K562 (cell line): Measurements from ENCODE around the gene BCCIP. TPM values are rescaled to one million over a fixed set of nuclear protein-coding genes. Genes with fewer than 3 reads are reported as not detected.

Source experiments
- ARNT ChIP-seq, 2 experiments: fragments of 450-650 bp; IDR thresholded peaks; 2 replicates each; pipeline ENCODE4 v1.6.1; 2016; ENCODE audit warnings: mild to moderate bottlenecking in 1 of 2
- CBFA2T2 ChIP-seq: fragments of 450-650 bp; conservative IDR thresholded peaks from 2 replicates; pipeline ENCODE4 v1.6.1; 2017; ENCODE audit warnings: mild to moderate bottlenecking
- EGR1 ChIP-seq: fragments of 450-650 bp; conservative IDR thresholded peaks from 2 replicates; pipeline ENCODE4 v1.6.1; 2017; ENCODE audit warnings: mild to moderate bottlenecking
- KDM1A ChIP-seq, 2 experiments: fragments of 450-650 bp; IDR thresholded peaks; 2 replicates each; pipeline ENCODE4 v1.6.1; 2016; ENCODE audit warnings: mild to moderate bottlenecking in 2 of 2
- MAFF ChIP-seq: IDR thresholded peaks from 2 replicates; pipeline ENCODE4 v1.6.1; 2012; ENCODE audit warnings: low read length, improper control_type of control experiment
- MEF2D ChIP-seq: conservative IDR thresholded peaks from 2 replicates; pipeline ENCODE4 v1.6.1; 2016; ENCODE audit warnings: low read depth, missing genetic modification characterization, missing compliant biosample characterization
- TBL1XR1 ChIP-seq, 2 experiments: IDR thresholded peaks; 2 replicates each; pipeline ENCODE4 v1.6.1; 2012; ENCODE audit warnings: improper control_type of control experiment in 2 of 2, low read length in 2 of 2, mild to moderate bottlenecking in 1 of 2
- ZNF174 ChIP-seq: fragments of 250-450 bp; sonication (Bioruptor Pico); IDR thresholded peaks from 2 replicates; pipeline ENCODE4 v1.4.0; 2020; ENCODE audit warnings: mild to moderate bottlenecking
- polyA plus RNA-seq, 8 experiments: library from polyadenylated mRNA; depleted of rRNA in 4 of 8; stranded (reverse) in 5 of 8; unstranded in 3 of 8; fragments of >200 nt; fragmentation: Nextera tagmentation in 2 of 8; fragmentation: Illumina TruSeq in 1 of 8; extraction: Ambion mirVana in 2 of 8; extraction: Trizol in 1 of 8; gene quantifications; 2 replicates each; pipeline versions ENCODE4 v1.2.1 to v1.2.3, GENCODE V29; 2011 to 2014; ENCODE audit warnings: inconsistent platforms in 1 of 8, missing spikeins in 1 of 8
- total RNA-seq, 7 experiments: library from RNA; depleted of rRNA in 6 of 7; stranded (reverse); fragments of >200 nt in 6 of 7; fragmentation: Illumina TruSeq in 2 of 7; extraction: Trizol in 2 of 7; gene quantifications; 2 replicates each; pipeline versions ENCODE4 v1.2.1 to v1.2.3, GENCODE V29; 2011 to 2021; ENCODE audit warnings: low replicate concordance in 1 of 7
- TF ChIP-seq, protein P1 (sequence below), 2 experiments: fragments of 450-650 bp; IDR thresholded peaks; 2 replicates each; pipeline ENCODE4 v1.6.1; 2018; ENCODE audit warnings: mild to moderate bottlenecking in 2 of 2, low read depth in 1 of 2; ENCODE audit not compliant: partially characterized antibody in 2 of 2
- TF ChIP-seq, protein P2 (sequence below), 2 experiments: fragments of 450-650 bp; IDR thresholded peaks; 2 replicates each; pipeline ENCODE4 v1.6.1; 2016; ENCODE audit warnings: mild to moderate bottlenecking in 2 of 2, borderline replicate concordance in 1 of 2, low read depth in 1 of 2, moderate library complexity in 1 of 2
- TF ChIP-seq, protein P3 (sequence below): fragments of 200-800 bp; sonication (Bioruptor generic); IDR thresholded peaks from 2 replicates; pipeline ENCODE4 v1.6.1; 2016; ENCODE audit warnings: missing genetic modification characterization, missing compliant biosample characterization

Gene BCCIP
- total and polyA plus RNA-seq, 9 of the 15 experiments (the other 6 are each of a cell fraction or from before 2014, with no cell fraction given): 95.1 to 204 (median 163) TPM

DNA sequence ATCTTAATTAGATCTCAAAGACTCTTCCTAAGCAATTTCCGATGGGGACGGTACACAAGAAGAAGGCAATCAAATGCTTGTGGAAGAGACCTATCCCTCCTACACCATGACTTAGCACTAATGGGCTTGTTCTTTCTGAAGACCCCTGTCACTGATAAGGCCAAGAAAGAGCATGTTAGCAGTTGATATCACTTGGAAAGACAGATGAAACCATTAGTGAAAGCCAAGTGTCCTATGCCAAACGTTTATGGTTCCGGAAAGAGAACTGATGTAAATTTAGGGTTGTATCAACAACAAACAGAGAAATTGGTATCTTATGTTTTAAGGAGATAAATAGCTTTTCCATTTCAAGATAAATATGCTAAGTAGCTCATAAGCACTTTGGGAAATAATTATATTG lies 6.8 kb upstream of the BCCIP start (continued):
- TF ChIP-seq, protein P1, sequence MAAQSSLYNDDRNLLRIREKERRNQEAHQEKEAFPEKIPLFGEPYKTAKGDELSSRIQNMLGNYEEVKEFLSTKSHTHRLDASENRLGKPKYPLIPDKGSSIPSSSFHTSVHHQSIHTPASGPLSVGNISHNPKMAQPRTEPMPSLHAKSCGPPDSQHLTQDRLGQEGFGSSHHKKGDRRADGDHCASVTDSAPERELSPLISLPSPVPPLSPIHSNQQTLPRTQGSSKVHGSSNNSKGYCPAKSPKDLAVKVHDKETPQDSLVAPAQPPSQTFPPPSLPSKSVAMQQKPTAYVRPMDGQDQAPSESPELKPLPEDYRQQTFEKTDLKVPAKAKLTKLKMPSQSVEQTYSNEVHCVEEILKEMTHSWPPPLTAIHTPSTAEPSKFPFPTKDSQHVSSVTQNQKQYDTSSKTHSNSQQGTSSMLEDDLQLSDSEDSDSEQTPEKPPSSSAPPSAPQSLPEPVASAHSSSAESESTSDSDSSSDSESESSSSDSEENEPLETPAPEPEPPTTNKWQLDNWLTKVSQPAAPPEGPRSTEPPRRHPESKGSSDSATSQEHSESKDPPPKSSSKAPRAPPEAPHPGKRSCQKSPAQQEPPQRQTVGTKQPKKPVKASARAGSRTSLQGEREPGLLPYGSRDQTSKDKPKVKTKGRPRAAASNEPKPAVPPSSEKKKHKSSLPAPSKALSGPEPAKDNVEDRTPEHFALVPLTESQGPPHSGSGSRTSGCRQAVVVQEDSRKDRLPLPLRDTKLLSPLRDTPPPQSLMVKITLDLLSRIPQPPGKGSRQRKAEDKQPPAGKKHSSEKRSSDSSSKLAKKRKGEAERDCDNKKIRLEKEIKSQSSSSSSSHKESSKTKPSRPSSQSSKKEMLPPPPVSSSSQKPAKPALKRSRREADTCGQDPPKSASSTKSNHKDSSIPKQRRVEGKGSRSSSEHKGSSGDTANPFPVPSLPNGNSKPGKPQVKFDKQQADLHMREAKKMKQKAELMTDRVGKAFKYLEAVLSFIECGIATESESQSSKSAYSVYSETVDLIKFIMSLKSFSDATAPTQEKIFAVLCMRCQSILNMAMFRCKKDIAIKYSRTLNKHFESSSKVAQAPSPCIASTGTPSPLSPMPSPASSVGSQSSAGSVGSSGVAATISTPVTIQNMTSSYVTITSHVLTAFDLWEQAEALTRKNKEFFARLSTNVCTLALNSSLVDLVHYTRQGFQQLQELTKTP (IDR thresholded peaks at IDR 0.05; ENCODE audit: low read depth in 1 of 2, partially characterized antibody in 2 of 2): peak in 1 of 2 experiments; percentile 70
- TF ChIP-seq CBFA2T2: peak; percentile 97
- peak; percentile 86 to 91 for TF ChIP-seq KDM1A (IDR thresholded peaks at IDR 0.05)
- TF ChIP-seq, protein P2, sequence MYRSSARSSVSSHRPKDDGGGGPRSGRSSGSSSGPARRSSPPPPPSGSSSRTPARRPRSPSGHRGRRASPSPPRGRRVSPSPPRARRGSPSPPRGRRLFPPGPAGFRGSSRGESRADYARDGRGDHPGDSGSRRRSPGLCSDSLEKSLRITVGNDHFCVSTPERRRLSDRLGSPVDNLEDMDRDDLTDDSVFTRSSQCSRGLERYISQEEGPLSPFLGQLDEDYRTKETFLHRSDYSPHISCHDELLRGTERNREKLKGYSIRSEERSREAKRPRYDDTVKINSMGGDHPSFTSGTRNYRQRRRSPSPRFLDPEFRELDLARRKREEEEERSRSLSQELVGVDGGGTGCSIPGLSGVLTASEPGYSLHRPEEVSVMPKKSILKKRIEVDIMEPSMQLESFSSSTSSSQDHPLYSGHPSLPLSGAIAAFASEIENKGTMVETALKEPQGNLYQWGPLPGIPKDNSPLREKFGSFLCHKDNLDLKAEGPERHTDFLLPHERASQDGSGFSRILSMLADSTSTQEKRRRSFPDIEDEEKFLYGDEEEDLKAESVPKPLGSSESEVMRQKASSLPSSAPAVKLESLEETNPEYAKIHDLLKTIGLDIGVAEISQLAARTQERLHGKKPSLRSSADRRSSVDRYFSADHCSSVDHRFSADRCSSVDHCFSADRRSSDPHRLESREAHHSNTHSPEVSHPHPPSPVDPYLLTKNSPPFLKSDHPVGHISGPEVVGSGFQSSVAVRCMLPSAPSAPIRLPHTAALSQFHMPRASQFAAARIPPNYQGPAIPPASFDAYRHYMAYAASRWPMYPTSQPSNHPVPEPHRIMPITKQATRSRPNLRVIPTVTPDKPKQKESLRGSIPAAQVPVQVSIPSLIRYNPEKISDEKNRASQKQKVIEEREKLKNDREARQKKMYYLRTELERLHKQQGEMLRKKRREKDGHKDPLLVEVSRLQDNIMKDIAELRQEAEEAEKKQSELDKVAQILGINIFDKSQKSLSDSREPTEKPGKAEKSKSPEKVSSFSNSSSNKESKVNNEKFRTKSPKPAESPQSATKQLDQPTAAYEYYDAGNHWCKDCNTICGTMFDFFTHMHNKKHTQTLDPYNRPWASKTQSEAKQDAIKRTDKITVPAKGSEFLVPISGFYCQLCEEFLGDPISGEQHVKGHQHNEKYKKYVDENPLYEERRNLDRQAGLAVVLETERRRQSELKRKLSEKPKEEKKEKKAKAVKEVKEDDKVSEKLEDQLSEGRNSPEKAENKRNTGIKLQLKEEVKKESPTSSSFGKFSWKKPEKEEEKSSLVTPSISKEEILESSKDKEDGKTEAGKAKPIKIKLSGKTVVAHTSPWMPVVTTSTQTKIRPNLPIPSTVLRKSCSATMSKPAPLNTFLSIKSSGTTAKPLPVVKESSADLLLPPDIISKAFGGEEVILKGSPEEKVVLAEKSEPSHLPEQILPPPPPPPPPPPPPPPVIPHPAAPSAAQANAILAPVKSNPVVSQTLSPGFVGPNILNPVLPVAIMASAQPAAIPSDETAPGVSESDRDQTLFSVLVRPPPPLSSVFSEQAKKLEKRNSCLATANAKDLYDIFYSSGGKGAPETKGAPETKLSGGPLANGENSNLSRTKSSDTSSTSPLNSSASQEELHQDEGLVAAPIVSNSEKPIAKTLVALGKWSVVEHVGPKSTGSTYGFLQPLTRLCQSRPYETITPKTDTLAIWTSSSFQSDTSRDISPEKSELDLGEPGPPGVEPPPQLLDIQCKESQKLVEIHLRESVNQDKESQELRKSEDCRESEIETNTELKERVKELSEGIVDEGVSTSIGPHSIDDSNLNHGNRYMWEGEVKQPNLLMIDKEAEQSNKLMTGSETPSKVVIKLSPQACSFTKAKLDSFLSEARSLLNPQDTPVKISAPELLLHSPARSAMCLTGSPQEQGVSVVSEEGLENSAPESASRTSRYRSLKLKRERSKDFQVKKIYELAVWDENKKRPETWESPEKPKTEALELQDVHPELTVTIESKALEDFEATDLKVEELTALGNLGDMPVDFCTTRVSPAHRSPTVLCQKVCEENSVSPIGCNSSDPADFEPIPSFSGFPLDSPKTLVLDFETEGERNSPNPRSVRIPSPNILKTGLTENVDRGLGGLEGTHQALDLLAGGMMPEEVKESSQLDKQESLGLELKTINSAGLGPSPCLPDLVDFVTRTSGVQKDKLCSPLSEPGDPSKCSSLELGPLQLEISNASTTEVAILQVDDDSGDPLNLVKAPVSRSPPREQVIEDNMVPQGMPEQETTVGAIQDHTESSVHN (IDR thresholded peaks at IDR 0.05; ENCODE audit: borderline replicate concordance in 1 of 2, low read depth in 1 of 2): no peak
- peak; percentile 53 for TF ChIP-seq EGR1
- TF ChIP-seq, protein P3, sequence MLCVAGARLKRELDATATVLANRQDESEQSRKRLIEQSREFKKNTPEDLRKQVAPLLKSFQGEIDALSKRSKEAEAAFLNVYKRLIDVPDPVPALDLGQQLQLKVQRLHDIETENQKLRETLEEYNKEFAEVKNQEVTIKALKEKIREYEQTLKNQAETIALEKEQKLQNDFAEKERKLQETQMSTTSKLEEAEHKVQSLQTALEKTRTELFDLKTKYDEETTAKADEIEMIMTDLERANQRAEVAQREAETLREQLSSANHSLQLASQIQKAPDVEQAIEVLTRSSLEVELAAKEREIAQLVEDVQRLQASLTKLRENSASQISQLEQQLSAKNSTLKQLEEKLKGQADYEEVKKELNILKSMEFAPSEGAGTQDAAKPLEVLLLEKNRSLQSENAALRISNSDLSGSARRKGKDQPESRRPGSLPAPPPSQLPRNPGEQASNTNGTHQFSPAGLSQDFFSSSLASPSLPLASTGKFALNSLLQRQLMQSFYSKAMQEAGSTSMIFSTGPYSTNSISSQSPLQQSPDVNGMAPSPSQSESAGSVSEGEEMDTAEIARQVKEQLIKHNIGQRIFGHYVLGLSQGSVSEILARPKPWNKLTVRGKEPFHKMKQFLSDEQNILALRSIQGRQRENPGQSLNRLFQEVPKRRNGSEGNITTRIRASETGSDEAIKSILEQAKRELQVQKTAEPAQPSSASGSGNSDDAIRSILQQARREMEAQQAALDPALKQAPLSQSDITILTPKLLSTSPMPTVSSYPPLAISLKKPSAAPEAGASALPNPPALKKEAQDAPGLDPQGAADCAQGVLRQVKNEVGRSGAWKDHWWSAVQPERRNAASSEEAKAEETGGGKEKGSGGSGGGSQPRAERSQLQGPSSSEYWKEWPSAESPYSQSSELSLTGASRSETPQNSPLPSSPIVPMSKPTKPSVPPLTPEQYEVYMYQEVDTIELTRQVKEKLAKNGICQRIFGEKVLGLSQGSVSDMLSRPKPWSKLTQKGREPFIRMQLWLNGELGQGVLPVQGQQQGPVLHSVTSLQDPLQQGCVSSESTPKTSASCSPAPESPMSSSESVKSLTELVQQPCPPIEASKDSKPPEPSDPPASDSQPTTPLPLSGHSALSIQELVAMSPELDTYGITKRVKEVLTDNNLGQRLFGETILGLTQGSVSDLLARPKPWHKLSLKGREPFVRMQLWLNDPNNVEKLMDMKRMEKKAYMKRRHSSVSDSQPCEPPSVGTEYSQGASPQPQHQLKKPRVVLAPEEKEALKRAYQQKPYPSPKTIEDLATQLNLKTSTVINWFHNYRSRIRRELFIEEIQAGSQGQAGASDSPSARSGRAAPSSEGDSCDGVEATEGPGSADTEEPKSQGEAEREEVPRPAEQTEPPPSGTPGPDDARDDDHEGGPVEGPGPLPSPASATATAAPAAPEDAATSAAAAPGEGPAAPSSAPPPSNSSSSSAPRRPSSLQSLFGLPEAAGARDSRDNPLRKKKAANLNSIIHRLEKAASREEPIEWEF: no peak
- TF ChIP-seq ARNT (IDR thresholded peaks at IDR 0.05): peak; percentile 91 to 92
- peak; percentile 90 for TF ChIP-seq MAFF
- peak in 1 of 2 experiments; percentile 80; a peak in 2 of 4 replicates for TF ChIP-seq TBL1XR1 (IDR thresholded peaks at IDR 0.05; ENCODE audit: low read length in 2 of 2)
- no peak for TF ChIP-seq ZNF174 (CRISPR knock-in tag)
- TF ChIP-seq MEF2D: peak; percentile 63; the same call in 1 of the 2 replicates
